Fibroblast of mammary gland (primary cell): ENCODE data around the gene PDHB.

ENCODE experiments used
- DNase-seq: peaks from one replicate; pipeline ENCODE4 v3.0.0-alpha.2; 2010; ENCODE audit warnings: low read depth
- H3K4me3 ChIP-seq: 2 replicates; pipeline ENCODE4 v1.5.1; 2011; ENCODE audit warnings: low read depth, mild to moderate bottlenecking, low read length, moderate library complexity; ENCODE audit not compliant: control insufficient read depth
- CTCF ChIP-seq: conservative IDR thresholded peaks from 2 replicates; pipeline ENCODE4 v1.5.1; 2011; ENCODE audit warnings: low read depth, low read length, inconsistent platforms; ENCODE audit not compliant: control insufficient read depth, insufficient read depth

Gene PDHB

DNA sequence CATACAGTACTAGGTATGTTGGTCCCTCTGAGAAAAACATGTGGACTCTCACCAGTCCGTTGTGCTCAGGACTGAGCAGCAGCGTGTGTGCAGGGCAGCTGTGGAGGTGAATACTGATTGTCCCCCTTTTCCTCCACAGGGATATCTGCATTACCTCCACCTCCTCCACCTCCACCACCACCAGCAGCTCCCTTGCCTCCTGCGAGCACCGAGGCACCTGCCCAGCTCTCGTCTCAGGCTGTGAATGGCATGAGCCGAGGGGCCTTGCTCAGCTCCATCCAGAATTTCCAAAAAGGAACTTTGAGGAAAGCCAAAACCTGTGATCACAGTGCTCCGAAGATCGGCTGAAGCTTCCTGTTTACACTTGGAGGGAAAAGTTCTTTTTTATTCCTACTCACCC is 9.0 kb downstream of the PDHB start:
- no peak for DNase-seq
- no peak for TF ChIP-seq CTCF
- H3K4me3 ChIP-seq, result no peak overlapping the region

DNA sequence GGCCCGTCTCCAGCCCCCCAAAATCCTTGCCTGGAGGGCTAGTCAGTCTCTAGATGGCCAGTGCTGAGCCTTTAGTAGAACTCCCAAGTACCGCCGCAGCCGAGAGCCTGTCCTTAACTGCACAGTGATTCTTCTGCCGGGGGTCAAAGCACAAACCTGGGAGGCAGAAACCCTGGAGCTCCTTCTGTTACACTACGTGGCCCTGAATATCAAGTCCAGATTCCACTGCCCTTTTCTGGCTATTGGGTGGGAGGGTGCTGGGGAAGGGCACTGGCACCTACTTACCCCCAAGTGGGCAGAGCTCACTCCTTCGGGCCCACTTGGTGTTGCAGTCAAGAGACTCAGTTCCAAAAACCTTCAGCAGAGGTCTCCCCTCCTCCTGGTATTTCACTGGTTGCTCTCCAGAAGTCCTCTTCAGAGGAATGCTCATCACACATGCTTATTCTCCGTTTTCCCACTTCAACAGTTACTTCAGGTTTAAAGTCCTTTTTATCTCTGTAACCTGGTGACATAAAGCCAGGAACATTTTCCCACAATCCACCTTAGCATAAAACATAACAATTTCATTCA is 10.8 kb downstream of the PDHB start:
- no peak overlapping the region for H3K4me3 ChIP-seq
- peak; percentile 38 for DNase-seq
- peak; percentile 40 for TF ChIP-seq CTCF

DNA sequence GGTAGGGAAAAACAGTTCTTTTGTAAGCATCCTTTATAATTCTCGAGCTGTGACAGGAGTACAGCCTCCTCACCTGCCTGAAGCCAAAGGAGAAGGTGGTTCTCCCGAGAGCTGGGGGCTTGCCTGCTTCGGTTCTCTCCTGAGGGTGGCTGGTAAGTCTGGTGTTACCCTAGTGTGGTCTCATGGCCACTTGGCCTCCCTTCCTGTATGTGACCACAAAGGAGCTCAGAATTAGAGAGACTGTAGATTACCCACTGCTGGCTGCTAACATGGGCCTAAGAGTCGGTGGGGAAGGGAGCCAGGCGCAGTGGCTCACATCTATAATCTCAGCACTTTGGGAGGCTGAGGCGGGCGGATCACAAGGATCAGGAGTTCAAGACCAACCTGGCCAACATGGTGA is 12.6 kb downstream of the PDHB start:
- no peak for DNase-seq
- no peak for TF ChIP-seq CTCF

GRCh38 chr3:58419780-58420507 is 13.7 kb downstream of the PDHB start:
- no peak overlapping the region for H3K4me3 ChIP-seq
- DNase-seq, result peak; percentile 63
- no peak for TF ChIP-seq CTCF

More for the DNA sequence above, 12.6 kb downstream of the PDHB start:
- no peak overlapping the region for H3K4me3 ChIP-seq

GRCh38 chr3:58418227-58418626 is 15.4 kb downstream of the PDHB start:
- DNase-seq, result no peak
- no peak for TF ChIP-seq CTCF

DNA sequence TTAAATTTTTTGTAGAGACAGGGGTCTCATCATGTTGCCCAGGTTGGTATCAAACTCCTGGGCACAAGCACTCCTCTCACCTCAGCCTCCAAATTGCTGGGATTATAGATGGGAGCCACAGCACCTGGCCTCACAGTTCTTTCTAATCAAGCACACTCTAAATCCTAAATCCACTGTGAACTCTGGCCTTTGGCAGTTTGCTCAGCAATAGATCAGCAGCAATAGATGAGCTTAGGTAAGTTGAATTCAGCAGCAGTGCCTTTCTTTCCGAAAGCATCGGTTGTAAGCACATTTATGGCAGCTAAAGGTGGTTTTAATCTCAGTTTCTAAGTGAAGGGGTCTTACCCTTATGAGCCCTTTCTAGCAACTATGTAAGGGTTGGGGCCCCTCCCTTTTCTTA is 16.6 kb downstream of the PDHB start:
- DNase-seq, result no peak
- no peak for TF ChIP-seq CTCF
- H3K4me3 ChIP-seq, result no peak overlapping the region

More at GRCh38 chr3:58418227-58418626, 15.4 kb downstream of the PDHB start:
- no peak overlapping the region for H3K4me3 ChIP-seq

DNA sequence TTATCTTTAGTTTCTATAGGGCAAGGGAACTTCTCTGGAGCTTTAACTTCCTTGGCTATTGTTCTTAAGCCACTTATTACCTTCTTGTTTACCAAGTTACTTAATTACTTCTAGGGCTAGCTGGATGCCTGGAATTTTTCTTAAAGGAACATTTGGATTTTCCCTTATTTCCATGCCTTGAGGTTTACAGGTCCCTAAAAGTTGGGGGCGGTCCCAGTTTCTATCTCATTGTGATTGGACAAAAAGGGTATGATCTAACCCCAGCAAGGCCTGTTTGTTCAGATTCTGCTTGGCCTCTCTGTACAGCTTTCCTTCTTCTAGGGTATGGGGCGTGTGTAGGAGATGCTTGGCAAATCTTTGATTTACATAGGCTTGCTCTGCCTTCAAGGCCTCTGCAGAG is 17.4 kb downstream of the PDHB start:
- no peak overlapping the region for H3K4me3 ChIP-seq
- no peak for DNase-seq
- no peak for TF ChIP-seq CTCF
